CD4-positive, alpha-beta T cell treated with Interleukin-6 at 100 ng/mL for 8 hours (primary cell): ENCODE data around the gene ZBTB47.

ENCODE experiments used
- DNase-seq: peaks from one replicate; pipeline ENCODE4 v3.0.0-alpha.2; 2020; ENCODE audit warnings: mixed read lengths, low spot score

Gene ZBTB47

GRCh38 chr3:42665050-42665878 lies 11.8 kb downstream of the ZBTB47 start:
- no peak for DNase-seq

GRCh38 chr3:42666022-42666421 lies 12.5 kb downstream of the ZBTB47 start:
- DNase-seq = no peak

- DNase-seq = no peak
Measured at GRCh38 chr3:42666577-42666998, 13.1 kb downstream of the ZBTB47 start.

- no peak for DNase-seq
Measured at GRCh38 chr3:42667096-42667522, 13.6 kb downstream of the ZBTB47 start.

GRCh38 chr3:42667523-42668412 lies 14.3 kb downstream of the ZBTB47 start:
- DNase-seq = no peak

GRCh38 chr3:42668413-42668760 lies 14.9 kb downstream of the ZBTB47 start:
- DNase-seq = no peak

GRCh38 chr3:42668793-42669217 lies 15.3 kb downstream of the ZBTB47 start:
- no peak for DNase-seq

GRCh38 chr3:42670051-42670576 lies 16.6 kb downstream of the ZBTB47 start:
- no peak for DNase-seq

GRCh38 chr3:42670670-42671069 lies 17.2 kb downstream of the ZBTB47 start:
- DNase-seq = no peak

GRCh38 chr3:42672515-42672914 lies 19.0 kb downstream of the ZBTB47 start:
- DNase-seq = no peak

- DNase-seq = no peak
Measured at GRCh38 chr3:42673082-42673481, 19.6 kb downstream of the ZBTB47 start.

GRCh38 chr3:42674146-42674545 lies 20.6 kb downstream of the ZBTB47 start:
- no peak for DNase-seq

GRCh38 chr3:42675909-42676308 lies 22.4 kb downstream of the ZBTB47 start:
- no peak for DNase-seq

GRCh38 chr3:42678447-42678846 lies 24.9 kb downstream of the ZBTB47 start:
- no peak for DNase-seq

GRCh38 chr3:42680271-42680670 lies 26.8 kb downstream of the ZBTB47 start:
- DNase-seq = no peak

- DNase-seq = no peak
Measured at GRCh38 chr3:42680806-42681205, 27.3 kb downstream of the ZBTB47 start.

- no peak for DNase-seq
Measured at GRCh38 chr3:42681361-42682038, 28.0 kb downstream of the ZBTB47 start.

- no peak for DNase-seq
Measured at GRCh38 chr3:42682301-42683070, 29.0 kb downstream of the ZBTB47 start.

- no peak for DNase-seq
Measured at GRCh38 chr3:42683875-42684598, 30.5 kb downstream of the ZBTB47 start.

- no peak for DNase-seq
Measured at GRCh38 chr3:42684632-42685362, 31.3 kb downstream of the ZBTB47 start.
